ENCODE data around the gene DYNC2I2.

DNA sequence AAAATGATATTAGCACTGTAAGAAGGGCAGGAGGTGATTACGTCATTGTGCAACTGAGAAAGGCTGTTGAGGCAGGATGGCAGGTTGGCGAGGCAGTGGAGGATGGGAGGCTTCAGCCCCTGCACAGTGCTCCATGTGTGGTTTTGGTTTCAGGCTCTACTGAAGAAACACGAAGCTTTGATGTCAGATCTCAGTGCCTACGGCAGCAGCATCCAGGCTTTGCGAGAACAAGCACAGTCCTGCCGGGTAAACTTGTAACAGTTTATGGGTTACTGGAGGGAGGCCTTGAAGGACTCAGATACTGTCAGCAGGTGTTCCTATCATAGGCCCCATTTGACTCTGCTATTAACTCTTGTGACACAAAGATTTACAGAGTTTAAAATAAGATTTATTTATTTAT lies 69.2 kb downstream of the DYNC2I2 start:
- TF ChIP-seq CTCF (IDR thresholded peaks at IDR 0.05) (no peak), EP300 (IDR thresholded peaks at IDR 0.05; ENCODE audit: low read depth) (no peak)
